WTC11 (cell line): ENCODE data around the gene CLK2. TPM values are rescaled to one million over a fixed set of nuclear protein-coding genes. Genes with fewer than 3 reads are reported as not detected.

Source experiments
- ATAC-seq: fragments of 200-7000 bp; cut with Tn5 transposase; 2 replicates; pipeline ENCODE4 v1.10.0; 2021; ENCODE audit warnings: mild to moderate bottlenecking, moderate library complexity
- CTCF ChIA-PET: fragments of 300-600 bp; sonication (Branson Sonifier 250); formaldehyde crosslinking; loops from one replicate; lab custom pipeline; 2021; ENCODE audit warnings: antibody characterized with exemption; lab: Charles Lee
- POLR2A ChIA-PET: fragments of 350-600 bp; sonication (Branson Sonifier 250); formaldehyde crosslinking; loops from one replicate; lab custom pipeline; 2021; ENCODE audit warnings: antibody characterized with exemption; lab: Charles Lee
- DNase-seq: peaks from one replicate; pipeline ENCODE4 v3.0.0; 2021; ENCODE audit warnings: low spot score
- H3K27ac Mint-ChIP-seq: 2 replicates; pipeline ENCODE4 v1.8.0; 2021; ENCODE audit warnings: mixed read lengths
- H3K27me3 Mint-ChIP-seq: 2 replicates; pipeline ENCODE4 v1.8.0; 2021; ENCODE audit warnings: low read depth, mild to moderate bottlenecking, moderate library complexity, mixed read lengths
- H3K36me3 Mint-ChIP-seq: 2 replicates; pipeline ENCODE4 v1.8.0; 2021; ENCODE audit warnings: mixed read lengths
- H3K4me1 Mint-ChIP-seq: 2 replicates; pipeline ENCODE4 v1.8.0; 2022; ENCODE audit warnings: mixed read lengths
- H3K4me3 Mint-ChIP-seq: 2 replicates; pipeline ENCODE4 v1.8.0; 2021; ENCODE audit warnings: mild to moderate bottlenecking, moderate library complexity, mixed read lengths
- H3K9me3 Mint-ChIP-seq: 2 replicates; pipeline ENCODE4 v1.8.0; 2021; ENCODE audit warnings: mixed read lengths
- AFF4 ChIP-seq: sonication (generic); formaldehyde crosslinking; IDR thresholded peaks from 2 replicates; pipeline ENCODE4 v1.8.1; 2023; ENCODE audit warnings: mild to moderate bottlenecking, missing genetic modification reagents, borderline replicate concordance
- ATF1 ChIP-seq: sonication (generic); formaldehyde crosslinking; IDR thresholded peaks from 2 replicates; pipeline ENCODE4 v1.8.1; 2023; ENCODE audit warnings: mild to moderate bottlenecking, moderate library complexity, missing genetic modification reagents
- ATF3 ChIP-seq: sonication (generic); formaldehyde crosslinking; conservative IDR thresholded peaks from 2 replicates; pipeline ENCODE4 v1.8.1; 2022; ENCODE audit warnings: mild to moderate bottlenecking, missing genetic modification reagents
- CDX4 ChIP-seq: fragments of 250-450 bp; sonication (Bioruptor Pico); IDR thresholded peaks from 2 replicates; pipeline ENCODE4 v1.9.0; 2021; ENCODE audit warnings: moderate library complexity, mild to moderate bottlenecking, inconsistent platforms, borderline replicate concordance
- ELF4 ChIP-seq: sonication (generic); formaldehyde crosslinking; IDR thresholded peaks from 2 replicates; pipeline ENCODE4 v1.8.1; 2022; ENCODE audit warnings: low read depth, mild to moderate bottlenecking, moderate library complexity, missing genetic modification reagents
- FOXP1 ChIP-seq: sonication (generic); formaldehyde crosslinking; IDR thresholded peaks from 2 replicates; pipeline ENCODE4 v1.8.0; 2022; ENCODE audit warnings: missing genetic modification reagents, mild to moderate bottlenecking, moderate library complexity, borderline replicate concordance
- GABPB1 ChIP-seq: sonication (generic); formaldehyde crosslinking; IDR thresholded peaks from 2 replicates; pipeline ENCODE4 v1.8.1; 2023; ENCODE audit warnings: mild to moderate bottlenecking, missing genetic modification reagents
- HMGXB4 ChIP-seq: sonication (generic); formaldehyde crosslinking; IDR thresholded peaks from 2 replicates; pipeline ENCODE4 v1.8.1; 2023; ENCODE audit warnings: mild to moderate bottlenecking, moderate library complexity, missing genetic modification reagents
- JAZF1 ChIP-seq: fragments of 250-450 bp; sonication (Bioruptor Pico); IDR thresholded peaks from 2 replicates; pipeline ENCODE4 v1.9.0; 2021; ENCODE audit warnings: moderate library complexity, mild to moderate bottlenecking, inconsistent platforms
- NFE2L1 ChIP-seq: sonication (generic); formaldehyde crosslinking; IDR thresholded peaks from 2 replicates; pipeline ENCODE4 v1.8.1; 2023; ENCODE audit warnings: missing genetic modification reagents
- OVOL2 ChIP-seq: fragments of 250-450 bp; sonication (Bioruptor Pico); IDR thresholded peaks from 2 replicates; pipeline ENCODE4 v1.9.0; 2021; ENCODE audit warnings: mild to moderate bottlenecking, borderline replicate concordance
- PRRX2 ChIP-seq: fragments of 250-450 bp; sonication (Bioruptor Pico); IDR thresholded peaks from 2 replicates; pipeline ENCODE4 v1.8.0; 2021; ENCODE audit warnings: mild to moderate bottlenecking
- SP1 ChIP-seq: sonication (generic); formaldehyde crosslinking; conservative IDR thresholded peaks from 2 replicates; pipeline ENCODE4 v1.8.1; 2022; ENCODE audit warnings: missing genetic modification reagents
- TCF7 ChIP-seq: sonication (generic); formaldehyde crosslinking; IDR thresholded peaks from 2 replicates; pipeline ENCODE4 v1.8.0; 2022; ENCODE audit warnings: mild to moderate bottlenecking, low read depth, missing genetic modification reagents, moderate library complexity
- TEAD1 ChIP-seq: sonication (generic); formaldehyde crosslinking; IDR thresholded peaks from 2 replicates; pipeline ENCODE4 v1.8.0; 2022; ENCODE audit warnings: mild to moderate bottlenecking, missing genetic modification reagents
- USF2 ChIP-seq: sonication (generic); formaldehyde crosslinking; IDR thresholded peaks from 2 replicates; pipeline ENCODE4 v1.8.1; 2023; ENCODE audit warnings: mild to moderate bottlenecking, missing genetic modification reagents, moderate library complexity
- ZBTB43 ChIP-seq: sonication (generic); formaldehyde crosslinking; IDR thresholded peaks from 2 replicates; pipeline ENCODE4 v1.8.1; 2023; ENCODE audit warnings: mild to moderate bottlenecking, missing genetic modification reagents
- ZNF121 ChIP-seq: sonication (generic); formaldehyde crosslinking; IDR thresholded peaks from 2 replicates; pipeline ENCODE4 v1.8.0; 2023; ENCODE audit warnings: missing genetic modification reagents
- ZNF138 ChIP-seq: sonication (generic); formaldehyde crosslinking; conservative IDR thresholded peaks from 2 replicates; pipeline ENCODE4 v1.8.1; 2022; ENCODE audit warnings: mild to moderate bottlenecking, moderate library complexity, missing genetic modification reagents
- ZNF263 ChIP-seq: sonication (generic); formaldehyde crosslinking; IDR thresholded peaks from 2 replicates; pipeline ENCODE4 v1.8.1; 2022; ENCODE audit warnings: low read depth, mild to moderate bottlenecking, moderate library complexity, missing genetic modification reagents
- total RNA-seq: library from RNA; stranded (reverse); gene quantifications from 3 replicates; pipeline ENCODE4 v1.2.3, GENCODE V29; 2021

The CLK2 gene
- total RNA-seq, 1 experiment from 2014 or later: 74.4 TPM

GRCh38 chr1:155295942-155296267 is 22.6 kb upstream of the CLK2 start (continued):
- TF ChIP-seq USF2 (no peak), ZNF263 (CRISPR knock-in tag) (no peak), ZBTB43 (CRISPR knock-in tag) (no peak), GABPB1 (CRISPR knock-in tag) (no peak), ELF4 (CRISPR knock-in tag) (no peak)

- CTCF ChIA-PET: interaction anchor here (0.6 to 2.4 kb wide), 5 partner anchors 13 to 122 kb away, joined by 3 to 13 read pairs (median 7); partner anchors contain the start of genes FDPS and KRTCAP2
- H3K27ac Mint-ChIP-seq: no peak overlapping the region
- ATAC-seq: peak; percentile 72
- peak overlapping the region; percentile 78 for H3K4me3 Mint-ChIP-seq
- POLR2A ChIA-PET: no interaction called here
- H3K4me1 Mint-ChIP-seq: peaks cover 29% of the 10 kb centered on the region
- H3K36me3 Mint-ChIP-seq: no peaks in the 10 kb centered on the region
- H3K27me3 Mint-ChIP-seq: peaks cover 49% of the 10 kb centered on the region
- TF ChIP-seq NFE2L1 (CRISPR knock-in tag) (0 out of 2 replicates have a peak, but pooled peaks have one; percentile 42), PRRX2 (CRISPR knock-in tag) (no peak), HMGXB4 (CRISPR knock-in tag) (peak; percentile 61; the same call in 1 of the 2 replicates)
- peak; percentile 55 for DNase-seq
- no peaks in the 10 kb centered on the region for H3K9me3 Mint-ChIP-seq
Measured at GRCh38 chr1:155295183-155295941, 22.1 kb upstream of the CLK2 start.

- ChIA-PET POLR2A (no interaction called here), CTCF (interaction anchor here (0.6 to 2.4 kb wide), 4 partner anchors 16 to 122 kb away, joined by 3 to 13 read pairs (median 6); partner anchors contain the start of gene KRTCAP2)
- peak; percentile 43 for ATAC-seq
- H3K4me3 Mint-ChIP-seq: peak overlapping the region; percentile 78
- no peaks in the 10 kb centered on the region for H3K36me3 Mint-ChIP-seq
- peaks cover 49% of the 10 kb centered on the region for H3K27me3 Mint-ChIP-seq
- H3K9me3 Mint-ChIP-seq: no peaks in the 10 kb centered on the region
- H3K4me1 Mint-ChIP-seq: peaks cover 29% of the 10 kb centered on the region
- H3K27ac Mint-ChIP-seq: no peak overlapping the region
- DNase-seq: no peak
- TF ChIP-seq TCF7 (CRISPR knock-in tag) (no peak), ATF3 (CRISPR knock-in tag) (no peak), SP1 (no peak), ZNF138 (CRISPR knock-in tag) (no peak), JAZF1 (CRISPR knock-in tag) (no peak), OVOL2 (CRISPR knock-in tag) (no peak), HMGXB4 (CRISPR knock-in tag) (no peak; the same call in 1 of the 2 replicates), AFF4 (no peak), TEAD1 (CRISPR knock-in tag) (no peak), ZNF121 (CRISPR knock-in tag) (no peak), ATF1 (CRISPR knock-in tag) (no peak), FOXP1 (CRISPR knock-in tag) (no peak), CDX4 (CRISPR knock-in tag) (no peak)
Measured at GRCh38 chr1:155294520-155295182, 21.3 kb upstream of the CLK2 start.
